Activated CD8-positive, alpha-beta memory T cell treated with anti-CD3 and anti-CD28 coated beads, Interleukin-2, amount 50 U/mL, for 1 hour (primary cell): ENCODE data around the gene MIDN.
"Not testable (repeated sequence)": the region's sequence is repeated elsewhere in the genome, so short reads cannot be mapped to it uniquely, and the experiment has no call there.

Experiments used
- DNase-seq: peaks from one replicate; pipeline ENCODE4 v3.0.0-alpha.2; 2020; ENCODE audit errors: extremely low read depth

Gene MIDN

GRCh38 chr19:1248139-1248785, at the start of gene MIDN:
Gene MIDN (plus strand): TSS chr19:1248583. CDS start chr19:1250297, 1,714 bp downstream.
- DNase-seq, result no peak

GRCh38 chr19:1199531-1199930, 48.9 kb upstream of the MIDN start:
- no peak for DNase-seq

GRCh38 chr19:1200614-1201013, 47.8 kb upstream of the MIDN start:
- not testable (repeated sequence) for DNase-seq

GRCh38 chr19:1205114-1206099, 43.0 kb upstream of the MIDN start, which contains the start of gene STK11:
Gene STK11 (plus strand): TSS chr19:1205778. CDS start chr19:1206914, 1,136 bp downstream.
- DNase-seq, result peak; percentile 97

DNA sequence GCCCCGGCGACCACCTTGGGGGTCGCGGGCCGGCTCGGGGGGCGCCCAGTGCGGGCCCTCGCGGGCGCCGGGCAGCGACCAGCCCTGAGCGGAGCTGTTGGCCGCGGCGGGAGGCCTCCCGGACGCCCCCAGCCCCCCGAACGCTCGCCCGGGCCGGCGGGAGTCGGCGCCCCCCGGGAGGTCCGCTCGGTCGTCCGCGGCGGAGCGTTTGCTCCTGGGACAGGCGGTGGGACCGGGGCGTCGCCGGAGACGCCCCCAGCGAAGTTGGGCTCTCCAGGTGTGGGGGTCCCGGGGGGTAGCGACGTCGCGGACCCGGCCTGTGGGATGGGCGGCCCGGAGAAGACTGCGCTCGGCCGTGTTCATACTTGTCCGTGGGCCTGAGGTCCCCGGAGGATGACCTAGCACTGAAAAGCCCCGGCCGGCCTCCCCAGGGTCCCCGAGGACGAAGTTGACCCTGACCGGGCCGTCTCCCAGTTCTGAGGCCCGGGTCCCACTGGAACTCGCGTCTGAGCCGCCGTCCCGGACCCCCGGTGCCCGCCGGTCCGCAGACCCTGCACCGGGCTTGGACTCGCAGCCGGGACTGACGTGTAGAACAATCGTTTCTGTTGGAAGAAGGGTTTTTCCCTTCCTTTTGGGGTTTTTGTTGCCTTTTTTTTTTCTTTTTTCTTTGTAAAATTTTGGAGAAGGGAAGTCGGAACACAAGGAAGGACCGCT, 42.1 kb upstream of the MIDN start:
- no peak for DNase-seq

GRCh38 chr19:1206864-1207450, 41.4 kb upstream of the MIDN start:
- no peak for DNase-seq

DNA sequence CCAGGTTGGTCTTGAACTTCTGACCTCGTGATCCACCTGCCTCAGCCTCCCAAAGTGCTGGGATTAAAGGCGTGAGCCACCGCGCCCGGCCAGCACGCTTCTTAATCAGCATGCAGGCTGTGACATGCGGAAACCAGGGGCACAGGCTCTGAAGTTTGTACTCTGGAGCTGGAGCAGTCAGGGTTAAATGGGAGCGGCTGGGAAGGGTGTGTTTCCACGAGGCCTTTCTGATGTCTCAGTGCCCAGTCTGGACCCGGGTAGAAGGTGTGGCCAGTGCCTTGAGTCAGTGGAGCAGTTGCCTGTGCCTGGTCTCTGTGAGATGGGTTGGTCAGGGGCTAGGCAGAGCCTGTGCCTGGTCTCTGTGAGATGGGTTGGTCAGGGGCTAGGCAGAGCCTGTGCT, 39.6 kb upstream of the MIDN start:
- not testable (repeated sequence) for DNase-seq

GRCh38 chr19:1210227-1210538, 38.2 kb upstream of the MIDN start:
- no peak for DNase-seq

- DNase-seq, result no peak
Observed at GRCh38 chr19:1211494-1212234, 36.7 kb upstream of the MIDN start.

DNA sequence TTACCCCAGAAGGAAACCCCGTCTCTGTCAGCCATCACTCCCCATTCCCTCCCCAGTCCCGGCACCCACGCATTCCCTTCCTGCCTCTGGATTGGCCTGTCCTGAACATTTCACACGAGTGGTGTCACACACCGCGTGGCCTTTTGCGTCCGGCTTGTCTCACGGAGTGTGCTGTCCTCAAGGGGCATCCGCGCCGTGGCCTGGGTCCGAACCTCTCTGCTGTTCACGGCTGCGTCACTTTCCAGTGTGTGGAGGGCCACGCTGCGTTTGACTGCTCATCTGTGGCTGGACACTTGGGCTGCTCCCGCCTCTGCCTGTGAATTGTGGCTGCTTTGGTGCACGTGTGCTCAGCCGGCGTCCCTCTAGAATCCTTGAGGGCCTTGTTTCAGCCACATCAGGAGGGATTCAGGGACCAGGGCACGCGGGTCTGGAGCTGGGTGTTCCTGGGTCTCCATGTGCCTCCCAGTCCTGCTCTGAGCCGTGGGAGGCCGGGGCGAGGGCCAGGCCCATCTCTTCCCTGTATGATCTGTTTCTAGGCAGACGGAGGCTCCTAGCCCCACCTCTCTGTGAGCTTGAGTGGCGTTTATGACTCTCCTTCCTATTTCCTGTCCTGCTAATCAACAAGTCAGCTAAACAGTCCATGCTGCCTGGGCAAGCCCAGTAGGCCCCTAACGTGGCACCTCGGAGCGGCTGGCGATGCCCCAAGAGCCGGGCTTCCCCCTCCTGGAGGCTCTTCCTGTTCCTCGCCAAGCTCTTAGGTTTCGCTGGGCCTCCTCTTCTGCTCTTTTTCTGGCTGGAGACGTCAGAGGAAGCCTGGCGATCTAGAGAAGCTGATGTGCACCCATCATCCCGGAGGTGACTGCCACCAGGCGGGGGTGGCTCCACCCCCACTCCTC, 34.7 kb upstream of the MIDN start:
- DNase-seq, result no peak

- no peak for DNase-seq
Observed at GRCh38 chr19:1214299-1214861, 34.0 kb upstream of the MIDN start.

DNA sequence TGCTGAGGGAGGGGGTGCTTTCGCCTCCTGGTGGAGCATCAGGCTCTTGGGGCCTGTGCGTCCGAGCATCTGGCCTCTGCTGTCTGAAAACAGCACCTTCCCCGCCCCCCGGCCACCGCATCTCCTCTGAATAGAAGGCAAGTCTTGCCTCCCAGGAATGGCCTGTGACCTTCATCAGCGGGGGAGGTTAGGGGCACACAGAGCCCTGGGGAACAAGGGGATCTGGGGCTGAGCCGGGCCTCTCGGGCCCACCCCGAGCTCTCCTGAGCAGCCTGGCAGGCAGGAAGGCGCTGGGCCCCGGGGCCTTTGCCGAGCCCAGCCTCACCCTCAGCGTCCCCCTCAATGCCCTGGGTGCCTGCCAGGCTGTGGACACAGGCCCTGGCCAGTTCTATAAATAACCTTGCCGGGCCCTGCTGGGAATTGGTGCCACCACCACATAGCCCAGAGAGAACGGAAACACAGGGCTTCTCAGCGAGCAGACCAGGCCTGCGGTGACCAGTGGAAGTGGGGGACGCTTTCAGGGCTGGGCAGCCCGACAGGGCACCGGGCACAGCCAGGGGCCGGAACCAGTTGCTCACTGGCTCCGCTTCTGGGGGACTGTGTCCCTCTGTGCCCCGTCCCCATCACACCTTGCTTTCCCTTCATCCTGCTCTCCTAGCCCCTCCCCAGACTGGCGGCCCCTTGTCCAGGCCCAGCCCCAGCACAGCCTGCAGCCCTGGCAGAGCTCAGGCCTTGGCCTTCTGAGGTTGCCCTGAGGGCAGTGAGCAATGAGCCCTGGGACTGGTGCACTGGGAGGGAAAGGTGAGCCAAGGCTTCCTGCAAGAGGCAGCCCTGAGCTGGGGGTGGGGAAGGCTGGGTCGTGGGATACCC, 33.3 kb upstream of the MIDN start:
- no peak for DNase-seq

DNA sequence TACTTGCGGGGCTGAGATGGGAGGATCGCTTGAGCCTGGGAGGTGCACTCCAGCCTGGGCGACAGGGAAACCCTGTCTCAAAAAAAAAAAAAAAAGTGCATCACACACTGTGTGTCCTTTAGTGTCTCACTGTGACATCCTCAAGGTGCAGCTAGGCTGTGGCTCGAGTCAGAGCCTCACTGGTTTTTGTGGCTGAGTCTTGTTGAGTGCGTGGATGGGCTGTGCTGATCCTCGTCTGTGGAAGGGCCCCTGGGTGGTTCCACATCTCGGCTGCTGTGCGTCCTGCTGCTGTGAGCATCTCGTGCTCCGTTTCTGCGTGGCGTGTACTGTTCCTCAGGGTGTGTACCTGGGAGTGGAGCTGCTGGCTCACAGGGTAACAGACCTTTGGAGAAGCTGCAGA, 31.6 kb upstream of the MIDN start:
- DNase-seq, result no peak

- DNase-seq, result no peak
Observed at GRCh38 chr19:1217366-1217765, 31.0 kb upstream of the MIDN start.

- DNase-seq, result no peak
Observed at GRCh38 chr19:1218751-1219567, 29.4 kb upstream of the MIDN start.

- DNase-seq, result no peak
Observed at GRCh38 chr19:1219786-1220476, 28.5 kb upstream of the MIDN start.

DNA sequence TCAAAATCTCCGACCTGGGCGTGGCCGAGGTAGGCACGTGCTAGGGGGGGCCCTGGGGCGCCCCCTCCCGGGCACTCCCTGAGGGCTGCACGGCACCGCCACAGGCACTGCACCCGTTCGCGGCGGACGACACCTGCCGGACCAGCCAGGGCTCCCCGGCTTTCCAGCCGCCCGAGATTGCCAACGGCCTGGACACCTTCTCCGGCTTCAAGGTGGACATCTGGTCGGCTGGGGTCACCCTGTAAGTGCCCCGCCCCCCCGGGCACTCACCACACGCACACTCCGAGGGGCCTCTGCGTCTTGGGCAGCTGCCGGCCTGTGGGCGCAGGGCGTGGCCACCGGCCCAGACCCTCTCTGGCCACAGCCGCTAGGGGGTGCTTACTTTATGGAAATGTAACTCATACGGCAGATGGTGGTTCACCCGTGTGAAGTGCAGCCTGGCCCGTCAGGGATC, 27.9 kb upstream of the MIDN start:
- DNase-seq, result no peak
